ENCODE results near the gene SESN1.
"Not testable (repeated sequence)": the region's sequence is repeated elsewhere in the genome, so short reads cannot be mapped to it uniquely, and the experiment has no call there.

Gene SESN1

DNA sequence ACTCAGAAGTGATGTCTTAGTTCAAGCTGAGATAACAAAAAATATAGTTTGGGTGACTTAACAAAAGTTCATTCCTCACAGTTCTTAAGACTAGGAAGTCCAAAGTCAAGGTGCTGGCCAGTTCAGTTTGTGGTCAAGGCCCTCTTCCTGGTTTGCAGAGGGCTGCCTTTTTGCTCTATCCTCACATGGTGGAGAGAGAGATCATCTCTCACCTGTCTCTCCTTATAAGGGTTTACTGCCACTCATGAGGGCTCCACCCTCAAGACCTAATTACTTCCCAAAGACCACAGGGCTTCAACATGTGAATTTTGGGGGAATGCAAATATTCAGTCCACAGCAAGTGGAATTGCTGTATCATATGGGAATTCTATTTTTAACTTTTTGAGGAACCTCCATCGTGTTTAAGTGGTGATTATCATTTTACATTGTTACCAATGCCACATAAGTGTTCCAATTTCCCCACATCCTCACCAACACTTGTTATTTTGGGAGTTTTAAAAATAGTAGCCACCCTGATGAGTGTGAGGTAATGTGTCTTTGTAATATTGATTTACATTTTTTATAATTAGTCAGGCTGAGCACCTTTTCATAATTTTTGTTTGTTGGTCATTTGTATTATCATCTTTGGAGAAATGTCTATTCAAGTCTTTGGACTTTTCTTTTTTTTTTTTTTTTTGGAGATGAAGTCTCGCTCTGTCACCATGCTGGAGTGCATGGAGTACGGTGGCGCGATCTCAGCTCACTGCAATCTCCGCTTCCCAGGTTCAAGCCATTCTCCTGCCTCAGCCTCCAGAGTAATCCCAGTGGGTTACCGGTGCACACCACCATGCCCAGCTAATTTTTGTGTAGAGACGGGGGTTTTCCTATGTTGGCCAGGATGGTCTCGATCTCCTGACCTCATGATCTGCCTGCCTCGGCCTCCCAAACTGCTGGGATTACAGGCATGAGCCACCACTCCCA lies 112.2 kb downstream of the SESN1 start (continued):
- no peak for TF ChIP-seq RARB (CRISPR knock-in tag; IDR thresholded peaks at IDR 0.05)
- no peak for TF ChIP-seq TOX (CRISPR knock-in tag; IDR thresholded peaks at IDR 0.05; ENCODE audit: borderline replicate concordance)
- TF ChIP-seq OSR1 (CRISPR knock-in tag; IDR thresholded peaks at IDR 0.05): no peak

DNA sequence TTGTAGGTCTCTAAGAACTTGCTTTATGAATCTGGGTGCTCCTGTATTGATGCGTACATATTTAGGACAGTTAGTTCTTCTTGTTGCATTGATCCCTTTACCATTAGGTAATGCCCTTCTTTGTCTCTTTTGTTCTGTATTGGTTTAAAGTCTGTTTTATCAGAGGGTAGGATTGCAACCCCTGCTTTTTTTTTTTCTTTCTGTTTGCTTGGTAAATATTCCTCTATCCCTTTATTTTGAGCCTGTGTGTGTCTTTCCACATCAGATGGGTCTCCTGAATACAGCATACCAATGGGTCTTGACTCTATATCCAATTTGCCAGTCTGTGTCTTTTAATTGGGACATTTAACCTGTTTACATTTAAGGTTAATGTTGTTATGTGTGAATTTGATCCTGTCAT lies 116.0 kb downstream of the SESN1 start:
- ATAC-seq: not testable (repeated sequence)

DNA sequence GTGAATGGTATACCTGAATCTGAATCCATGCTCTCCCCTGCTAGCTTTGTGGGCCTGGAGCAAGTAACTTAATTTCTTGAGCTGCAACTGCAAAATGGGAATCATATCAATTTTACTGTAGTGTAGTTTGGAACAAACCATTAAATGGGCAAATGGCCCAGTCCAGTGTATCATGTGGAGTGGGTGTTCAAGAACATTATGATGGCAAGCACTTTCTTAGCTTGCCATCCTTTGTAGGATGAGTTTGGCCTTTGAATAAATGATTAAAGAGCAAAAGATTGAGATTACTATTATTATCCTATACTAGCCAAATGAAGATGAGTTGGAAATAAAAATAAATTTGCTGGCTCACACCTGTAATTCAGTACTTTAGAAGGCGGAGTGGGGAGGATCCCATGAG lies 120.4 kb downstream of the SESN1 start:
- TF ChIP-seq ZNF8 (CRISPR knock-in tag; IDR thresholded peaks at IDR 0.05) (no peak), ISL1 (CRISPR knock-in tag; IDR thresholded peaks at IDR 0.05) (no peak), CSDC2 (CRISPR knock-in tag; IDR thresholded peaks at IDR 0.05) (no peak), ARNTL (CRISPR knock-in tag; IDR thresholded peaks at IDR 0.05; ENCODE audit: borderline replicate concordance, low read depth) (no peak), OSR1 (CRISPR knock-in tag; IDR thresholded peaks at IDR 0.05) (no peak), ZFP30 (CRISPR knock-in tag; IDR thresholded peaks at IDR 0.05) (no peak), ZNF70 (CRISPR knock-in tag; IDR thresholded peaks at IDR 0.05) (no peak), TCF4 (CRISPR knock-in tag; IDR thresholded peaks at IDR 0.05; ENCODE audit: borderline replicate concordance) (no peak)
- ATAC-seq: no peak

DNA sequence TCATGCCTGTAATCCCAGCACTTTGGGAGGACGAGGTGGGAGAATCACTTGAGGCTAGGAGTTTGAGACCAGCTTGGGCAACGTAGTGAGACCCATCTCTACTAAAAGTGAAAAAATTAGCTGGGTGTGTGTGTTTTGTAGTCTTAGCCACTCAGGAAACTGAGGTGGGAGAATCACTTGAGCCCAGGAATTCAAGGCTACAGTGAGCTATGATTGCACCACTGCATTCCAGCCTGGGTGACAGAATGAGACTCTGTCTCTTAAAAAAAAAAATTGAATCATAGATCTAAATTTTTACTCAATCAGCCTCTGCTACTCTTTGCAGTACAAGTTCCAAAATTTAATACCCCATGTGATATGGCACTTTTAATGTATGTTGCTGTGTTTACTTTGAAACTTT lies 124.9 kb downstream of the SESN1 start:
- no peak for ATAC-seq
- TF ChIP-seq PPARA (CRISPR knock-in tag; IDR thresholded peaks at IDR 0.05; ENCODE audit: borderline replicate concordance) (no peak), ESRRG (CRISPR knock-in tag; IDR thresholded peaks at IDR 0.05) (no peak)

DNA sequence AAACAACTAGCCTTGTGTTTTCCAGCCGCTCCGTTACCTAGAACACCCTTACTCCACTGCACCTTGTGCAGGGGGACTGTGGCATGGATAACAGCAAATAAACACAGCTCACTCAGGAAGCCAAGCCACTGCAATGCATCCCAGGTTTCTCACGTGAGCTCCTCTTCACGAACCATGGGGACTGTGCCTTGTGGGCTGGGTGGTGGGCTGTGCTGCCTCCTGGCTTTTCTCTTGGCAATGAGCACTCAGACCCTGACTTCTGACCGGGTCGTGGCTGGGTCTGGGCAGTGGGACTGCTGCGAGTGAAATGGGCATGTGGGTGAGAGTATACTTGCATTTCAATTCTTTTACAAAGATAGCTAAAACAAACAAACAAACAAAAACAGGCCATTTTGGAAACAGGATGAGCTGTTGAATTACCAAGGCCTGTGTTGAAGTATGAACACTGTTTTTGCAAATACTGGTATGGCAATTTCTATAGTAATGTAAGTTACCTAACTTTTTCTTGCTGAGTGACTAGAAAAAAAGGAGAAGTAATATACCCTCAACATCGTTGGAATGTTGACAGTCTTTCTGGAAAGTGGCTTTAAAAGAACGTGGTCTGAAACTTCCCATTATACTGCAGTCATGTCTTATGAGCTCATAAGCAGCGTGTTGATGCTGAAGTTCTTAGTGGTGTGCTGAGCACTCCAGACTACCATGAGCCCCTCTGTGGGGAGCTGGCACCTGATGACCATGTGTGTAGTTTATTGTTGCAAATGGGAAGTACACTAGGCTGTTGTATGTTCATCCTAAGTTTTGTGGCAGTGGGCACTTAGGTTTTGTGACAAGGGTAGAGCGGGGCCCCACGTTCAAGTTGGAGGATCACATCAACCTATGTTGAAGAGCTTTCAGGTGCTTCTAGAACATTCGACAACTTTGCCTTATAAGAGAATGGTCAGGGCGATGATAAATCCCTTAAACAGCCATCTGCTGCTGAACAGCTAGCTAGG lies 126.0 kb downstream of the SESN1 start:
- ATAC-seq: no peak
- TF ChIP-seq, protein P1, sequence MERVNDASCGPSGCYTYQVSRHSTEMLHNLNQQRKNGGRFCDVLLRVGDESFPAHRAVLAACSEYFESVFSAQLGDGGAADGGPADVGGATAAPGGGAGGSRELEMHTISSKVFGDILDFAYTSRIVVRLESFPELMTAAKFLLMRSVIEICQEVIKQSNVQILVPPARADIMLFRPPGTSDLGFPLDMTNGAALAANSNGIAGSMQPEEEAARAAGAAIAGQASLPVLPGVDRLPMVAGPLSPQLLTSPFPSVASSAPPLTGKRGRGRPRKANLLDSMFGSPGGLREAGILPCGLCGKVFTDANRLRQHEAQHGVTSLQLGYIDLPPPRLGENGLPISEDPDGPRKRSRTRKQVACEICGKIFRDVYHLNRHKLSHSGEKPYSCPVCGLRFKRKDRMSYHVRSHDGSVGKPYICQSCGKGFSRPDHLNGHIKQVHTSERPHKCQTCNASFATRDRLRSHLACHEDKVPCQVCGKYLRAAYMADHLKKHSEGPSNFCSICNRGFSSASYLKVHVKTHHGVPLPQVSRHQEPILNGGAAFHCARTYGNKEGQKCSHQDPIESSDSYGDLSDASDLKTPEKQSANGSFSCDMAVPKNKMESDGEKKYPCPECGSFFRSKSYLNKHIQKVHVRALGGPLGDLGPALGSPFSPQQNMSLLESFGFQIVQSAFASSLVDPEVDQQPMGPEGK (CRISPR knock-in tag; IDR thresholded peaks at IDR 0.05; ENCODE audit: borderline replicate concordance): no peak
- TF ChIP-seq ZC3H10 (CRISPR knock-in tag; IDR thresholded peaks at IDR 0.05) (no peak), ARNTL (CRISPR knock-in tag; IDR thresholded peaks at IDR 0.05; ENCODE audit: borderline replicate concordance, low read depth) (no peak), OSR1 (CRISPR knock-in tag; IDR thresholded peaks at IDR 0.05) (no peak), ESRRG (CRISPR knock-in tag; IDR thresholded peaks at IDR 0.05) (no peak), ZNF565 (CRISPR knock-in tag; conservative IDR thresholded peaks at IDR 0.05; ENCODE audit: low read depth) (no peak), TCF4 (CRISPR knock-in tag; IDR thresholded peaks at IDR 0.05; ENCODE audit: borderline replicate concordance) (no peak), TOX (CRISPR knock-in tag; IDR thresholded peaks at IDR 0.05; ENCODE audit: borderline replicate concordance) (no peak), PPARA (CRISPR knock-in tag; IDR thresholded peaks at IDR 0.05; ENCODE audit: borderline replicate concordance) (no peak), SNAI2 (CRISPR knock-in tag; IDR thresholded peaks at IDR 0.05) (no peak), ZNF8 (CRISPR knock-in tag; IDR thresholded peaks at IDR 0.05) (no peak), RARB (CRISPR knock-in tag; IDR thresholded peaks at IDR 0.05) (no peak), ZFP30 (CRISPR knock-in tag; IDR thresholded peaks at IDR 0.05) (no peak), GLIS3 (CRISPR knock-in tag; IDR thresholded peaks at IDR 0.05) (no peak)
- TF ChIP-seq, protein P2, sequence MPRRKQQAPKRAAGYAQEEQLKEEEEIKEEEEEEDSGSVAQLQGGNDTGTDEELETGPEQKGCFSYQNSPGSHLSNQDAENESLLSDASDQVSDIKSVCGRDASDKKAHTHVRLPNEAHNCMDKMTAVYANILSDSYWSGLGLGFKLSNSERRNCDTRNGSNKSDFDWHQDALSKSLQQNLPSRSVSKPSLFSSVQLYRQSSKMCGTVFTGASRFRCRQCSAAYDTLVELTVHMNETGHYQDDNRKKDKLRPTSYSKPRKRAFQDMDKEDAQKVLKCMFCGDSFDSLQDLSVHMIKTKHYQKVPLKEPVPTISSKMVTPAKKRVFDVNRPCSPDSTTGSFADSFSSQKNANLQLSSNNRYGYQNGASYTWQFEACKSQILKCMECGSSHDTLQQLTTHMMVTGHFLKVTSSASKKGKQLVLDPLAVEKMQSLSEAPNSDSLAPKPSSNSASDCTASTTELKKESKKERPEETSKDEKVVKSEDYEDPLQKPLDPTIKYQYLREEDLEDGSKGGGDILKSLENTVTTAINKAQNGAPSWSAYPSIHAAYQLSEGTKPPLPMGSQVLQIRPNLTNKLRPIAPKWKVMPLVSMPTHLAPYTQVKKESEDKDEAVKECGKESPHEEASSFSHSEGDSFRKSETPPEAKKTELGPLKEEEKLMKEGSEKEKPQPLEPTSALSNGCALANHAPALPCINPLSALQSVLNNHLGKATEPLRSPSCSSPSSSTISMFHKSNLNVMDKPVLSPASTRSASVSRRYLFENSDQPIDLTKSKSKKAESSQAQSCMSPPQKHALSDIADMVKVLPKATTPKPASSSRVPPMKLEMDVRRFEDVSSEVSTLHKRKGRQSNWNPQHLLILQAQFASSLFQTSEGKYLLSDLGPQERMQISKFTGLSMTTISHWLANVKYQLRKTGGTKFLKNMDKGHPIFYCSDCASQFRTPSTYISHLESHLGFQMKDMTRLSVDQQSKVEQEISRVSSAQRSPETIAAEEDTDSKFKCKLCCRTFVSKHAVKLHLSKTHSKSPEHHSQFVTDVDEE (CRISPR knock-in tag; IDR thresholded peaks at IDR 0.05): no peak
- TF ChIP-seq, protein P3, sequence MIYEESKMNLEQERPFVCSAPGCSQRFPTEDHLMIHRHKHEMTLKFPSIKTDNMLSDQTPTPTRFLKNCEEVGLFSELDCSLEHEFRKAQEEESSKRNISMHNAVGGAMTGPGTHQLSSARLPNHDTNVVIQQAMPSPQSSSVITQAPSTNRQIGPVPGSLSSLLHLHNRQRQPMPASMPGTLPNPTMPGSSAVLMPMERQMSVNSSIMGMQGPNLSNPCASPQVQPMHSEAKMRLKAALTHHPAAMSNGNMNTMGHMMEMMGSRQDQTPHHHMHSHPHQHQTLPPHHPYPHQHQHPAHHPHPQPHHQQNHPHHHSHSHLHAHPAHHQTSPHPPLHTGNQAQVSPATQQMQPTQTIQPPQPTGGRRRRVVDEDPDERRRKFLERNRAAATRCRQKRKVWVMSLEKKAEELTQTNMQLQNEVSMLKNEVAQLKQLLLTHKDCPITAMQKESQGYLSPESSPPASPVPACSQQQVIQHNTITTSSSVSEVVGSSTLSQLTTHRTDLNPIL (CRISPR knock-in tag; IDR thresholded peaks at IDR 0.05; ENCODE audit: low read depth): no peak
